ENCODE results near the gene EPGN.

DNA sequence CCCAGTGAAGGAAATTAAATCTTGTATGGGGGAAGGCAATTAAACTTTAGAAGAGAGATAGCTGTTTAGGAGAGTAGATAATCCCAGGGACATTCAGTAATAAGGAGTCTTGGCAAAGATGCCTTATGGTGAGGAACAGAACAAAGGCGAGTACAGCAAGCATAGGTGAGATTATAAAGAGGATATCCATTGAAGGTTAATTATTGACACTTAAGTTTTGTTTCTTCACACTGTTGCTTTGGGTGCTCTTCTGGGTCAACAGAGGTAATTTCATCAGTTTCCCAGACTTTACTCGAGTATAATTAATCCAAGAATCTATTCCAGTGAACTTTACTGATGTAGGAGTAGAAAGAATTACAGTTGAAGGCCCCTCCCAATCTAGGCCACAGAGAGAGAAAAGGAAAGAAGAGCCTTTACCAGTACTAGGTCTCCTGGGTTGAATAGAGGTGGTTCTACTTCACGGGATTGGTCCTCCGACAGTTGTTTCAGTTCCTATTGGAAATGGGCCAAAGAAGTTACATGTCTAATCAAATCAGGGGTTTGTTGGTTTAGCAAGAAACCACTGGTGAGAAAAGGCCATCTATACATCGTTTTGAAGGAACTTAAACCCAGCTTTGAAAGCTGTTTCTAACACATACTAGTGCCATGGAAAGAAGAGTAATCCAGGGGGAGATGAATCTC lies 27.2 kb downstream of the EPGN start:
- TF ChIP-seq, protein P1, sequence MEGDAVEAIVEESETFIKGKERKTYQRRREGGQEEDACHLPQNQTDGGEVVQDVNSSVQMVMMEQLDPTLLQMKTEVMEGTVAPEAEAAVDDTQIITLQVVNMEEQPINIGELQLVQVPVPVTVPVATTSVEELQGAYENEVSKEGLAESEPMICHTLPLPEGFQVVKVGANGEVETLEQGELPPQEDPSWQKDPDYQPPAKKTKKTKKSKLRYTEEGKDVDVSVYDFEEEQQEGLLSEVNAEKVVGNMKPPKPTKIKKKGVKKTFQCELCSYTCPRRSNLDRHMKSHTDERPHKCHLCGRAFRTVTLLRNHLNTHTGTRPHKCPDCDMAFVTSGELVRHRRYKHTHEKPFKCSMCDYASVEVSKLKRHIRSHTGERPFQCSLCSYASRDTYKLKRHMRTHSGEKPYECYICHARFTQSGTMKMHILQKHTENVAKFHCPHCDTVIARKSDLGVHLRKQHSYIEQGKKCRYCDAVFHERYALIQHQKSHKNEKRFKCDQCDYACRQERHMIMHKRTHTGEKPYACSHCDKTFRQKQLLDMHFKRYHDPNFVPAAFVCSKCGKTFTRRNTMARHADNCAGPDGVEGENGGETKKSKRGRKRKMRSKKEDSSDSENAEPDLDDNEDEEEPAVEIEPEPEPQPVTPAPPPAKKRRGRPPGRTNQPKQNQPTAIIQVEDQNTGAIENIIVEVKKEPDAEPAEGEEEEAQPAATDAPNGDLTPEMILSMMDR (IDR thresholded peaks at IDR 0.05): no peak
- no peak for TF ChIP-seq POLR2A (IDR thresholded peaks at IDR 0.05)
